ENCODE results near the gene PHKA2.
"Not testable (repeated sequence)": the region's sequence is repeated elsewhere in the genome, so short reads cannot be mapped to it uniquely, and the experiment has no call there.

The PHKA2 gene

DNA sequence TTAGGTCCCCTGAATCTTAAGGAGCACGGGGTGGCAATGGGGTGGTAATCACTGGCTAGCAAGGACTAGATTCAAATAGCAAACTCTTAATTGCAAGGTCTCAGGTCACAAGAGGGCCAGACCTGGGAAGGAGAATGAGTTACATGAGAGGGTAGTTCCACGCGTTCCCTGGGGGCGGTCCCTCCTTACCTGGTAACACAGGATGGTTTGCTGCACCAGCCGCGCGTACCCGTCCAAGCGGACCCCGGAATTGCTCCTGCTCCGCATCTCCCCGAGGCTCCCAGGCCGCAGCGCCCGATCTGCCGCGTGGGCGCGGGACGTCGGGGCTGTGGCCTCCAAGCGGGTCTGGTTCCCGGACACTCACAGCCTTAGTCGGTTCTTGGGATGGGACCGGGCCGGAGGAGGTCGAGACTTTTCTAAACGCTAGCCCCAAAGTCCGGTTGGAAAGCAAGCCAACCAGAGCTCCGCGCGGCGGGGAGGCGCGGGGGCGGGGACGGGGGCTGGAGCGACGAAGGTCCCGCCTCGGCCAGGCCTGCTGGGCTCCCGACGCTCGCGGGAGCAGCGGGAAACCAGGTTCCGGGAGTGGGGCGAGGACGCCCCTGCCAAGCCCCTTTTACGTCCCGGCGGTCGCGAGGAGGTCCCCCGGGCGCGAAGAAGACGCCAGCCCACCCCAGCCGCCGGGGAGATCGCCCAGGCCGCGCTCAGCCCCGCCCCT lies at the start of gene PHKA2:
PHKA2 (minus strand) TSS at position 449 of the 715 bp plus-strand sequence; CDS start at position 267, 182 bp downstream.
- peak in 2 of 3 experiments; percentile 47 to 89 for DNase-seq

DNA sequence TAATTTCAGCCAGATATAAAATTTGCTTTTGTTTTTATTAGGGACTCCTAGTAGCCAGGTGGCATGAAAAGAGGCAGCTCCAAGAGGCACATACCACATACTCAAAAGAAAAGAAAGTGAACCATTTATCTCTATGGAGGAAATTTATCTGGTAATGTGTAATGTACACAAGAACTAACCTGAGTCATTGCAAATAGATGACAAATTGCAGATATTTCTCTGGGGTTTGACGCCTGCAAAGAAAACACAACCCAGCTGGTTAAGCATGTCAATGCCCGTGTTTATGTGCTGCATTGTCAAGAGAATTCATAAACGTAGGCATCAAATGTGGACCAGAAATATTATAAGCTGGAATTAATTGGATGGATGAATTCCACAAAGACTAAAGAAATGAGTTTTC lies 46.9 kb upstream of the PHKA2 start:
- DNase-seq: peak in 1 of 3 experiments; percentile 15

DNA sequence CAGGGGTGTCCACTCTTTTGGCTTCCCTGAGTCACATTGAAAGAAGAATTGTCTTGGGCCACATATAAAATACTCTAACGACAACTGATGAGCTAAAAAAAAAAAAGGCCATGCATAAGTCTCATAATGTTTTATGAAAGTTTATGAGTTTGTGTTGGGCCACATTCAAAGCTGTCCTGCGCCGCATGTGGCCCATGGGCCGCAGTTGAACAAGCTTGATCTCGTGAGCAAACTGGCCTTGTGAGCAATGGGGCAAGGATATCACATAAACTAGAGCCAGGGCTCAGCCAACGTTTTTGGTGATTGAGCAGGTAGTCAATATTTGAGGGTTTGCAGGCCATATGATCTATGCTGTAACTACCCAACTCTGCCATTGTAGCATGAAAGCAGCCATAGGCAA lies 44.6 kb upstream of the PHKA2 start:
- DNase-seq: no peak

- no peak for DNase-seq
Measured at GRCh38 chrX:19024366-19024765, 40.5 kb upstream of the PHKA2 start.

DNA sequence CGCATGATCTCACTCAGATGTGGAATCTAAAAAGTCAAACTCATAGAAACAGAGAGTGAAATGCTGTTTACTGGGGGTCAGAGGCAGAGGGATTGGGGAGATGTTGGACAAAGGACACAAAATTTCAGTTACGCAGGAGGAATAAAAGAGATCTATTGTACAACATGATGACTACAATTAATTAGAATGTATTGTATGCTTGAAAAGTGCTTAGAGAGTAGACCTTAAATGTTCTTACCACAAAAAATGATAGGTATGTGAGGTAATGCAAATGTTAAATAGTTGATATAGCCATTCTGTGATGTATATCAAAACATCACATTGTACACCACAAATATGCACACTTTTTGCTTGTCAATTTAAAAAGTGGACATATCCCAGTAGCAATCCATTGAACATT lies 36.1 kb upstream of the PHKA2 start:
- DNase-seq: no peak

DNA sequence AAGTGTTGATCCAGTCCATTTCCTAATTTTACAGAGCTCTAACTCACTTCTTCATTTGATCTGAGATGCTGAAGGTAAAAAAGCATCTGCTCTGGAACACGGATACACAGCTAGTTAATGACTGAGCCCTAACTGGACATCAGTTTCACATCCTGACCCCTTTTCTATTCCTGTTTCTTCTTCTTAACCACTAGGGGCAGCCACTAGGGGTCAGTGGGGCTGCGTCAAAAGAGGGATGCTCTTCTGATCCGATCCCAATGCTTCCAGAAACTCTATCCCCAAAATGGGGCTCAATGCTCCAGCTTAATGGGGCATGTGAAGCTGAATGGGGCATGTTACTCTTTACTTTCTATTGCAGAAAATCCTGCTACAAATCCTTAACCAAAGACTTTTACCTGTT lies 33.4 kb upstream of the PHKA2 start:
- peak in 2 of 3 experiments; percentile 15 to 61 for DNase-seq

DNA sequence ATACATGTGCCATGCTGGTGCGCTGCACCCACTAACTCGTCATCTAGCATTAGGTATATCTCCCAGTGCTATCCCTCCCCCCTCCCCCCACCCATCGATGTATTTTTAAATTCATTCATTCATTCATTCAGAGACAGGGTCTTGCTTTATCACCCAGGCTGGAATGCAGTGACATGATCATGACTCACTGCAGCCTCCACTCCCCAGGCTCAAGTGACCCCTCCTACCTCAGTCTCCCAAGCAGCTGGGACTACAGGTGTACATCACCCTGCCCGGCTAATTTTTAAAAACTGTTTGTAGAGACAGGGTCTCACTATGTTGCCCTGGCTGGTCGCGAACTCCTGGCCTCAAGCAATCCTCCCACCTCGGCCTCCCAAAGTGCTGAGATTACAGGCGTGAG lies 32.7 kb upstream of the PHKA2 start:
- not testable (repeated sequence) for DNase-seq

GRCh38 chrX:19007868-19008267 lies 24.0 kb upstream of the PHKA2 start:
- no peak for DNase-seq

- no peak for DNase-seq
Measured at GRCh38 chrX:19007011-19007410, 23.1 kb upstream of the PHKA2 start.

DNA sequence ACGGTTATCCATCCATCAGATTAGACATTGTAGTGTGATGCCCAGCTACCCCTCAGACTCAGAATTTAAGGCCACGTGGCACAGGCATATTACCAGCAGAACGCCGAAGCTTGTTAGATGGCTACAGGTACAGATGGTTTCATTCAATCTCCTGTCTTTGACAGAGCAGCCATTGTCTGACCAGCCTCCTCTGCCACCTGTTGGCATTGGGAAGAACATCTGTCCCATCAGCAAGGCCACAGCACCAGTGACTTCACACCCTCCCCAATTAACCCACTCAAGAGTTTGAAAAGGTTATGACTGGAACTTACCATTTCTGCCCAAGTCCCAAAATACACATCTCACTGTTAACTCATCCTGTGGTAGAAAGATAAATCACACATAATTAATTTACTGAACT lies 22.0 kb upstream of the PHKA2 start:
- DNase-seq: peak in 1 of 3 experiments; percentile 16

DNA sequence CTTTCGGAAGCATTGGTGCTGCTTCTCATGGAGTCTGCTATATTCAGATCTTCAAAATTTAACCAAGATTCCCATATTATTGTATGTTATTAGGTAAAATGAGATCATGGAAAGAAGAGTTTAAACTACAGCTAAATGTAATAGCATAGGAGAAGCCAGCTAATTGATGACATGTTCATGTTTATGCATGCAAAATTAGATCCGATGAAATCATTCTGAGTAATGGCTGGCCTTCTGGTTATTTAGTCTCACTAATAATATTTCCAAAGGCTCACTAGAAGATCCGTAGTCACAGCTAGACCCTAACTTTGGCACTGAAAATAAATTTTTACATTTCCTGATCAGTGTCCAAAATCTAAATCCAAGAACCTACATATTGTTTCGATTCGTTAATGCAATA lies 19.8 kb upstream of the PHKA2 start:
- no peak for DNase-seq

DNA sequence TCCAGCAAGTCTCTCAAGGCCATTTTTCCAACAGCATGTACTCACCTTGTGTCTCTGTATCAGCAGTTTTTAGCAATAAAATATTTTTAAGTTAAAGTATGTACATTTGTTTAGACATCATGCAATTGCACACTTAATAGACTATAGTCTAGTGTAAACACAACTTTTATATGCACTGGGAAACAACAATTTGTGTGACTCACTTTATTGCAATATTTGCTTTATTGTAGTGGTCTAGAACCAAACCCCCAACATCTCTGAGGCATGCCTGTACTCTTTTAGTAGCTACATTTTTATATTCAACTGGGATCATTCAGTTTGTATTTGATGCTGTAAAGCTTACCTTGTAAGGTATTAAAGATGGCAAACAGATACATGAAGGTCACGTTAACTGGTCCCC lies 14.7 kb upstream of the PHKA2 start:
- no peak for DNase-seq

GRCh38 chrX:18997916-18998315 lies 14.0 kb upstream of the PHKA2 start:
- no peak for DNase-seq

DNA sequence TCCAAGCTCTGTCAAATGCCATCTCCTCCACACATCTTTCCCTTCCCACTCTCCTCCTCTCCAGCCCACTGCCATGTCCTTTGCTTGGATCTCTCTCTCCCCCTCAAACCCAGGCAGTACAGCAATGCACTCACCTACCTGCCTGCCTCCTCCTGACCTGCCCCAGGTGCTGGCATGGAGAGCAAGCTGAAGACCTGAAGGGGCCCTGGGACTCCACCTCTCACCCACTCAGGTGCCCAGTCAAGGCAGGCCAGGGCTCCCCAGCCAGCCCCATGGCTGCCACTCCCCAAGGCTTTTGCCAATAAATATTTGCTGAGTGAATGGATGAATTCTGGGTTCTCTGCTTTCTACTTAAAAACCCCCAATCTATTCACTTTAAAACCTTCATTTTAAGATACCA lies 12.6 kb upstream of the PHKA2 start:
- DNase-seq: no peak

DNA sequence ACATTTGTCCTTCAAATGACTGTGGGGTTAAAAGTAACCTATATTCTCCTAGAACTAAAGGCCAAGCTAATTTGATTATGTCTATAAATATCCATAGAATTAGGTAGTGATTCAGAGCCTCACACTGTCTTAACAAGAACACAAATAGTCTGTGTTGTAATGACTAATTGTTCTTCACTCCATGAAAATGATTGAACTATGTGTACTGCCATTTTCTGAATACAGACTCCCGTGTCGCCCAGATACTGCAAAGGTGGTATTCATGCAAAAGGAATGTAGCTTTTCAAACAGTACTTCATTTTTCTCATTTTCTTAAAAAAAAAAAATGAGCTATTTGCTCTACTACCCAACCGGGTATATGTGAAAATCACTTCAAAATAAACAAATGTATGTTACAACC lies 11.3 kb upstream of the PHKA2 start:
- DNase-seq: no peak

- DNase-seq: no peak
Measured at GRCh38 chrX:18994713-18995112, 10.8 kb upstream of the PHKA2 start.

DNA sequence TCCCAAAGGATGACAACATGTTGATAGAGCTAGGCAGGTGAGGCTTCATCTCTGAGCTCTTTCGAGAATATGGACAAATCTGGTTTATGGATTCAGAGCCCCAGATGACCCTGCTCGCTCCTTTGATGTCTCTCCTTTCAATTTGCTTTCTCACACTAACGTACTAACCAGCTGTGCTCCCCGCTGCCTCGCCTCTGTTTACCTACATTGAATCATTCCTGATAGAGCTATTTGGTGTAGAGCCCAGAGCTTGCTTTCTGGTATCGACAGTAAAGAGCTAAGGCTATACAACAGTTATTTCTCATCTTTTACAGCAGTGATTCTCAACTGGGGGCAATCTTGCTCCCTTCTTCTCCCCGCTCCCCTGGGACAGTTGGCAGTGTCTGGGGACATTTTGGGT lies 8.9 kb upstream of the PHKA2 start:
- no peak for DNase-seq

DNA sequence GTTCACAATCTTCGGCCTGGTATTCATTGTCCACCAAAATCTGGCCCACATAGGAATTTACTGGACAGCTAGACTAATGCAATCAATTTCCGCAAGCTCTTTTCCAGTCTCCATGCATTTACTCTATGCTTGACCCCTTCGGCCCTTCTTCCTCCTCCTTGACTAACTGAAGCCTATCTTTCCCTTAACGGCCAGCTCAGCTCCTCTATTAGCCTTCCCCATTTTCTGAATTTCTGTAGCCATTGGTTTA lies 1.2 kb upstream of the PHKA2 start:
- no peak for DNase-seq

DNA sequence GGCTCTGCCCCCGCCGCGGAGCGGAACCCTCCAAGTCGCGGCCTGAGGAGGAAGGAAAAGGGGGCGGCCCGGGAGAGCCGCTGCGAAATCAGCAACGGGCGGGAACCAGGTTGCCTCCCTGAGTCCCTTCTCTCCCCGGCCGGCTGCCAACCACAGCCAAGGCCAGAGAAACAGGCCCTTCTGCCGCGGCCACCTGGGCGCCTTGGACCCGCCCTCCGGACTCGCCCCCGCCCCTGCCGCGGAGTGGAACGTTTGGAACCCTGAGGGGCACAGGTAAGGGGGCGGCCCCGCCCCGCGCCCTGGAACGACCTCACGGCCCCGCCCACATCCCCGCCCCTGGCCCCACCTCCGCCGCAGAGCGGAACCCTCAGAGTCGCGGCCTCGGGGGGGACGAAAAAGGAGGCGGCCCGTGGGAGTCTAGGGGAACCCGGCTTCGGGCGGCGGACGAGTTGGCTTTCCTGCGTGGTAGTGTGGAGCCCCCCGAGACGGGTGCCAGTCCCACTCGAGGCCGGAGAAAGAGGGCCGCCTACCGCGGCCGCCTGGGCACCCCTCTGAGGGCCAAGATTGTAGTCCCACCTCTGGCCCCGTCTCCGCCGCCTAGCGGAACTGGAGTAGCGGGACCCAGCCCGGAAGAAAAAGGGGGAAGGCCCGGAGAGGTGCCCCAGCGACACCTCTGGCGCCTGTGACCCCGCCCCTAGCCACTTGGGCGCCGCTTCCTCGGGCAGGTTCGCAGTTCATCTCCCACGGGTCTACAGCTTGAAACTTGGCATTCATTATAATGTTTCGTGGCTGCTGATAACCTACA lies 669 bp upstream of the PHKA2 start:
- DNase-seq: peak; percentile 86 to 97 (median 96)

GRCh38 chrX:18981124-18981807 lies 2.6 kb downstream of the PHKA2 start:
- no peak for DNase-seq

GRCh38 chrX:18980262-18980661 lies 3.7 kb downstream of the PHKA2 start:
- not testable (repeated sequence) for DNase-seq

DNA sequence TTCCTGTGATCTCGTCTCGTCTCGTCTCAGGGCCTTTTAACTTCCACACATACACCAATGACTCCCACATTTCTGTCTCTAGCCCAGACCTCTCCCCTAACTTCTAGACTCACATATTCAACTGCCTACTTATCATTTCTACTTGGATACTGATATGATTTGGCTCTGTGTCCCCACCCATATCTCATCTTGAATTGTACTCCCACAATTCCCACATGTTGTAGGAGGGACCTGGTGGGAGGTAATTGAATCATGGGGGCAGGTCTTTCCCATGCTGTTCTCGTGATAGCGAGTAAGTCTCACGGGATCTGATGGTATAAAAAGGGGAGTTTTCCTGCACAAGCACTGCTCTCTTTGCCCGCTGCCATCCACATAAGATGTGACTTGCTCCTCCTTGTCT lies 8.9 kb downstream of the PHKA2 start:
- DNase-seq: no peak

DNA sequence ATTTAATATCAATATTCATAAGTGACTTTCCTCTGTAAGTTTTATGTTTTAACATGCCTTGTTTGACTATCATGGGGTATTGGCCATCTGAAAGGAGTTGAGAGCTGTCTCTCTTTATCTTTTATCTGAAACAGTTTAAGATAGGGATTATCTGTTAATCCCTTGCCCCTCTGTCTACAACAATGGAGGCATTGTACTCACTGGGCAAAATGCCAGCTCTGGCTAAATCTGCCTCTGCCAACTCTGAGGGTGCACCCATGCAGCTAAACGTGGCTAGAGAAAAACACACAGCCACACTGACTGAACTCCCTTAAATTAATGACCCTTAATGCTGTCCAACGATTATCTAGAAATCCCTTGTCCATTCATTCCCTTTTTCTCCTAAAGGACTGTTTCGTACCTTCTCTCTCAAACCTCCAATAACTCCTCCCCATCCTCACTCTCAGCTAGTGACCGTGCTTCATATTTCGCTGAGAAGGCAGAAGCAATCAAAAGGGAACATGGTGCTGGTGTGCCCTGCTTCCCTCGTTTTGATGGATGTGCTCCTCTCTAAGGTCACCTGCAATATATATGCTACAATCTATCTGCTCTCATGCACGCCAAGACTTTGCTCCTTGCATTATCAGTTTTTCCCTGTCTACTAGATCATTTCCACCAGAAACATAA lies 10.3 kb downstream of the PHKA2 start:
- DNase-seq: peak in 2 of 3 experiments; percentile 24 to 59

DNA sequence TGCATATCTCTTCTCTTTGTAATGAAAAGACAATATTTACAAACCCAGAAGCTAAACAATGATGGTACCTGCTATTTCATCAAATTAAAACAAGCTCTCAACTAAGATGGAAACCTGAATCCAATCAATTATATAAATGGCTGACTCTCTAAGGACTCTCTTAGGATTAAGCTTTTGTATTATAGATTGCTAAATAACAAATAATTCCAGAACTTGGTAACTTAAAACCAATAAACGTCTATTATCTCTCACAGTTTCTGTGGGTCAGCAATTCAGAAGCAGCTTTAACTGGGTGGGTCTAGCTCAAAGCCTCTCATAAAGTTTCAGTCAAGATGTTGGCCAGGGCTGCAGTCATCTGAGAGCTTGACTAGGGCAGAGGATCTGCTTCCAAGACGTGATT lies 12.4 kb downstream of the PHKA2 start:
- DNase-seq: no peak

Measured in NCI-H1417 (cell line).